HepG2 (cell line): ENCODE measurements around the gene FAM174A. TPM values are rescaled to one million over a fixed set of nuclear protein-coding genes. Genes with fewer than 3 reads are reported as not detected.

Source experiments
- GZF1 ChIP-seq: sonication (generic); formaldehyde crosslinking; IDR thresholded peaks from 2 replicates; pipeline ENCODE4 v1.5.1; 2020; ENCODE audit warnings: mild to moderate bottlenecking, missing genetic modification reagents
- KMT2A ChIP-seq: sonication (generic); formaldehyde crosslinking; IDR thresholded peaks from 2 replicates; pipeline ENCODE4 v1.4.0; 2020; ENCODE audit warnings: missing genetic modification reagents
- NFKB2 ChIP-seq: sonication (generic); formaldehyde crosslinking; IDR thresholded peaks from 2 replicates; pipeline ENCODE4 v1.4.0; 2020; ENCODE audit warnings: missing genetic modification reagents, borderline replicate concordance
- POLR2G ChIP-seq: fragments of 200-400 bp; formaldehyde crosslinking; IDR thresholded peaks from 2 replicates; pipeline ENCODE4 v1.6.1; 2018; ENCODE audit warnings: mild to moderate bottlenecking, low read depth, low read length, moderate library complexity
- RFXAP ChIP-seq: sonication (generic); formaldehyde crosslinking; IDR thresholded peaks from 2 replicates; pipeline ENCODE4 v1.4.0; 2020; ENCODE audit warnings: missing genetic modification reagents, borderline replicate concordance
- SOX13 ChIP-seq, 3 experiments: fragments of 450-650 bp in 1 of 3; sonication (generic) in 1 of 3; formaldehyde crosslinking in 1 of 3; IDR thresholded peaks in 2 of 3; conservative IDR thresholded peaks in 1 of 3; 2 replicates each; pipeline versions ENCODE4 v1.5.0 to v1.6.1; 2016 to 2020; ENCODE audit warnings: antibody characterized with exemption in 1 of 3, mild to moderate bottlenecking in 1 of 3, missing compliant biosample characterization in 1 of 3, missing genetic modification reagents in 1 of 3, moderate library complexity in 1 of 3
- SP140L ChIP-seq: sonication (generic); formaldehyde crosslinking; IDR thresholded peaks from 2 replicates; pipeline ENCODE4 v1.4.0; 2020; ENCODE audit warnings: missing genetic modification reagents, borderline replicate concordance
- SRSF1 ChIP-seq: fragments of 200-400 bp; formaldehyde crosslinking; optimal IDR thresholded peaks from 2 replicates; pipeline ENCODE3; 2017; ENCODE audit warnings: mild to moderate bottlenecking, low read depth, low read length, moderate library complexity
- SSRP1 ChIP-seq: IDR thresholded peaks from 2 replicates; pipeline ENCODE4 v1.6.1; 2016; ENCODE audit warnings: control low read depth
- ZMYM3 ChIP-seq: sonication (generic); formaldehyde crosslinking; IDR thresholded peaks from 2 replicates; pipeline ENCODE4 v1.5.1; 2020; ENCODE audit warnings: mild to moderate bottlenecking, missing genetic modification reagents
- ZNF350 ChIP-seq: sonication (generic); formaldehyde crosslinking; IDR thresholded peaks from 2 replicates; pipeline ENCODE4 v1.4.0; 2020; ENCODE audit warnings: mild to moderate bottlenecking, low read depth, missing genetic modification reagents, borderline replicate concordance
- ZNF713 ChIP-seq: sonication (generic); formaldehyde crosslinking; IDR thresholded peaks from 2 replicates; pipeline ENCODE4 v1.4.0; 2020; ENCODE audit warnings: mild to moderate bottlenecking, missing genetic modification reagents
- ZSCAN25 ChIP-seq: sonication (generic); formaldehyde crosslinking; IDR thresholded peaks from 2 replicates; pipeline ENCODE4 v1.8.0; 2022; ENCODE audit warnings: mild to moderate bottlenecking, missing genetic modification reagents
- polyA plus RNA-seq, 8 experiments: library from polyadenylated mRNA; depleted of rRNA in 3 of 8; stranded (reverse) in 7 of 8; unstranded in 1 of 8; fragments of >200 nt; fragmentation: Illumina TruSeq in 4 of 8; extraction: Trizol in 4 of 8; gene quantifications; 2 replicates each; pipeline versions ENCODE4 v1.2.1 to v1.2.3, GENCODE V29; 2011 to 2016; ENCODE audit warnings: low read depth in 4 of 8, missing spikeins in 1 of 8, mixed read lengths in 1 of 8; ENCODE audit not compliant: insufficient read depth in 1 of 8
- total RNA-seq, 5 experiments: library from RNA; depleted of rRNA; stranded (reverse); fragments of >200 nt; fragmentation: Illumina TruSeq; extraction: Trizol; gene quantifications; 2 replicates each; pipeline ENCODE4 v1.2.3, GENCODE V29; 2016; ENCODE audit warnings: low read depth in 1 of 5
- TF ChIP-seq, protein P1 (sequence below): sonication (generic); formaldehyde crosslinking; IDR thresholded peaks from 2 replicates; pipeline ENCODE4 v1.5.1; 2020; ENCODE audit warnings: mild to moderate bottlenecking, missing genetic modification reagents, moderate library complexity
- TF ChIP-seq, protein P2 (sequence below): sonication (generic); formaldehyde crosslinking; IDR thresholded peaks from 2 replicates; pipeline ENCODE4 v1.8.0; 2022; ENCODE audit warnings: low read depth, missing genetic modification reagents
- TF ChIP-seq, protein P3 (sequence below): sonication (generic); formaldehyde crosslinking; IDR thresholded peaks from 2 replicates; pipeline ENCODE4 v1.4.0; 2020; ENCODE audit warnings: mild to moderate bottlenecking, missing genetic modification reagents
- TF ChIP-seq, protein P4 (sequence below): sonication (generic); formaldehyde crosslinking; conservative IDR thresholded peaks from 2 replicates; pipeline ENCODE4 v1.4.0; 2020; ENCODE audit warnings: missing genetic modification reagents
- TF ChIP-seq, protein P5 (sequence below): sonication (generic); formaldehyde crosslinking; conservative IDR thresholded peaks from 2 replicates; pipeline ENCODE4 v1.5.0; 2020; ENCODE audit warnings: missing genetic modification reagents

The FAM174A gene
- total and polyA plus RNA-seq, 2 of the 13 experiments (the other 11 are each of a cell fraction or from before 2014, with no cell fraction given) = 6.8 to 7.8 TPM

DNA sequence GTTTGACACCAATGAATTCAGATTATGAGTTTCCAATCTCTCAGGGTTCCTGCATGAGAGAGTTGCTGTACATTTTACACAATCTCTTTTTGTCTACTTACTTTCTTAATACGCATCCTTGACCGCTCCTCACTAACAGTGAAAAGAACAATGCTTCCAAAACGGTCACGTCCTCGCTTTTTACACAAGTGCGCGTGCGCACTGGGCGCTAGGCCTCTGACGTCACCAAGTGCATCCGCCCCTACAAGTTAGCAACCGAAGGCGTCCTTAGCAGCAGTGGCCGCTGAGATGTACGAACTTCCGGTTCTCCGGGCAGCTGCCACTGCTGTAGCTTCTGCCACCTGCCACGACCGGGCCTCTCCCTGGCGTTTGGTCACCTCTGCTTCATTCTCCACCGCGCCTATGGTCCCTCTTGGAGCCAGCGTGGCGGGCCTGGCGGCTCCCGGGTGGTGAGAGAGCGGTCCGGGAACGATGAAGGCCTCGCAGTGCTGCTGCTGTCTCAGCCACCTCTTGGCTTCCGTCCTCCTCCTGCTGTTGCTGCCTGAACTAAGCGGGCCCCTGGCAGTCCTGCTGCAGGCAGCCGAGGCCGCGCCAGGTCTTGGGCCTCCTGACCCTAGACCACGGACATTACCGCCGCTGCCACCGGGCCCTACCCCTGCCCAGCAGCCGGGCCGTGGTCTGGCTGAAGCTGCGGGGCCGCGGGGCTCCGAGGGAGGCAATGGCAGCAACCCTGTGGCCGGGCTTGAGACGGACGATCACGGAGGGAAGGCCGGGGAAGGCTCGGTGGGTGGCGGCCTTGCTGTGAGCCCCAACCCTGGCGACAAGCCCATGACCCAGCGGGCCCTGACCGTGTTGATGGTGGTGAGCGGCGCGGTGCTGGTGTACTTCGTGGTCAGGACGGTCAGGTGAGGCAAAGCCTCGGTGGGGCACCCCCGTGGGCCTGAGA lies at the start of gene FAM174A (continued):
- TF ChIP-seq, protein P1, sequence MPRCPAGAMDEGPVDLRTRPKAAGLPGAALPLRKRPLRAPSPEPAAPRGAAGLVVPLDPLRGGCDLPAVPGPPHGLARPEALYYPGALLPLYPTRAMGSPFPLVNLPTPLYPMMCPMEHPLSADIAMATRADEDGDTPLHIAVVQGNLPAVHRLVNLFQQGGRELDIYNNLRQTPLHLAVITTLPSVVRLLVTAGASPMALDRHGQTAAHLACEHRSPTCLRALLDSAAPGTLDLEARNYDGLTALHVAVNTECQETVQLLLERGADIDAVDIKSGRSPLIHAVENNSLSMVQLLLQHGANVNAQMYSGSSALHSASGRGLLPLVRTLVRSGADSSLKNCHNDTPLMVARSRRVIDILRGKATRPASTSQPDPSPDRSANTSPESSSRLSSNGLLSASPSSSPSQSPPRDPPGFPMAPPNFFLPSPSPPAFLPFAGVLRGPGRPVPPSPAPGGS (CRISPR knock-in tag) = no peak
- TF ChIP-seq, protein P2, sequence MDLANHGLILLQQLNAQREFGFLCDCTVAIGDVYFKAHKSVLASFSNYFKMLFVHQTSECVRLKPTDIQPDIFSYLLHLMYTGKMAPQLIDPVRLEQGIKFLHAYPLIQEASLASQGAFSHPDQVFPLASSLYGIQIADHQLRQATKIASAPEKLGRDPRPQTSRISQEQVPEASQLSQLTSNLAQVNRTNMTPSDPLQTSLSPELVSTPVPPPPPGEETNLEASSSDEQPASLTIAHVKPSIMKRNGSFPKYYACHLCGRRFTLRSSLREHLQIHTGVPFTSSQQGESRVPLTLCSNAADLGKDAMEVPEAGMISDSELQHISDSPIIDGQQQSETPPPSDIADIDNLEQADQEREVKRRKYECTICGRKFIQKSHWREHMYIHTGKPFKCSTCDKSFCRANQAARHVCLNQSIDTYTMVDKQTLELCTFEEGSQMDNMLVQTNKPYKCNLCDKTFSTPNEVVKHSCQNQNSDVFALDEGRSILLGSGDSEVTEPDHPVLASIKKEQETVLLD (CRISPR knock-in tag) = no peak
- TF ChIP-seq, protein P3, sequence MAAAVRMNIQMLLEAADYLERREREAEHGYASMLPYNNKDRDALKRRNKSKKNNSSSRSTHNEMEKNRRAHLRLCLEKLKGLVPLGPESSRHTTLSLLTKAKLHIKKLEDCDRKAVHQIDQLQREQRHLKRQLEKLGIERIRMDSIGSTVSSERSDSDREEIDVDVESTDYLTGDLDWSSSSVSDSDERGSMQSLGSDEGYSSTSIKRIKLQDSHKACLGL (CRISPR knock-in tag) = peak; percentile 75
- TF ChIP-seq, protein P4, sequence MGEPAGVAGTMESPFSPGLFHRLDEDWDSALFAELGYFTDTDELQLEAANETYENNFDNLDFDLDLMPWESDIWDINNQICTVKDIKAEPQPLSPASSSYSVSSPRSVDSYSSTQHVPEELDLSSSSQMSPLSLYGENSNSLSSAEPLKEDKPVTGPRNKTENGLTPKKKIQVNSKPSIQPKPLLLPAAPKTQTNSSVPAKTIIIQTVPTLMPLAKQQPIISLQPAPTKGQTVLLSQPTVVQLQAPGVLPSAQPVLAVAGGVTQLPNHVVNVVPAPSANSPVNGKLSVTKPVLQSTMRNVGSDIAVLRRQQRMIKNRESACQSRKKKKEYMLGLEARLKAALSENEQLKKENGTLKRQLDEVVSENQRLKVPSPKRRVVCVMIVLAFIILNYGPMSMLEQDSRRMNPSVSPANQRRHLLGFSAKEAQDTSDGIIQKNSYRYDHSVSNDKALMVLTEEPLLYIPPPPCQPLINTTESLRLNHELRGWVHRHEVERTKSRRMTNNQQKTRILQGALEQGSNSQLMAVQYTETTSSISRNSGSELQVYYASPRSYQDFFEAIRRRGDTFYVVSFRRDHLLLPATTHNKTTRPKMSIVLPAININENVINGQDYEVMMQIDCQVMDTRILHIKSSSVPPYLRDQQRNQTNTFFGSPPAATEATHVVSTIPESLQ = no peak
- TF ChIP-seq ZNF350 (CRISPR knock-in tag) (no peak; the same call in 1 of the 2 replicates), GZF1 (peak; percentile 39; the same call in 1 of the 2 replicates), POLR2G (peak; percentile 90), SP140L (CRISPR knock-in tag) (no peak; the same call in 1 of the 2 replicates), SRSF1 (no peak), KMT2A (peak; percentile 80), ZNF713 (no peak), NFKB2 (peak; percentile 84; the same call in 1 of the 2 replicates), SOX13 (IDR thresholded peaks at IDR 0.05) (no peak), SOX13 (CRISPR knock-in tag; conservative IDR thresholded peaks at IDR 0.05 in 1 of 2, IDR thresholded peaks at IDR 0.05 in 1 of 2) (peak in 1 of 2 experiments; percentile 75; a peak in 2 of 4 replicates), ZSCAN25 (no peak), ZMYM3 (CRISPR knock-in tag) (peak; percentile 44; the same call in 1 of the 2 replicates), SSRP1 (CRISPR knock-in tag) (no peak), RFXAP (0 out of 2 replicates have a peak, but pooled peaks have one; percentile 64)
- TF ChIP-seq, protein P5, sequence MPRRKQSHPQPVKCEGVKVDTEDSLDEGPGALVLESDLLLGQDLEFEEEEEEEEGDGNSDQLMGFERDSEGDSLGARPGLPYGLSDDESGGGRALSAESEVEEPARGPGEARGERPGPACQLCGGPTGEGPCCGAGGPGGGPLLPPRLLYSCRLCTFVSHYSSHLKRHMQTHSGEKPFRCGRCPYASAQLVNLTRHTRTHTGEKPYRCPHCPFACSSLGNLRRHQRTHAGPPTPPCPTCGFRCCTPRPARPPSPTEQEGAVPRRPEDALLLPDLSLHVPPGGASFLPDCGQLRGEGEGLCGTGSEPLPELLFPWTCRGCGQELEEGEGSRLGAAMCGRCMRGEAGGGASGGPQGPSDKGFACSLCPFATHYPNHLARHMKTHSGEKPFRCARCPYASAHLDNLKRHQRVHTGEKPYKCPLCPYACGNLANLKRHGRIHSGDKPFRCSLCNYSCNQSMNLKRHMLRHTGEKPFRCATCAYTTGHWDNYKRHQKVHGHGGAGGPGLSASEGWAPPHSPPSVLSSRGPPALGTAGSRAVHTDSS = no peak
